K562 (cell line): Measurements from ENCODE around the gene CSNK1G2.

Source experiments
- CREB1 ChIP-seq, 2 experiments: sonication (generic) in 1 of 2; formaldehyde crosslinking in 1 of 2; IDR thresholded peaks; 2 replicates each; pipeline versions ENCODE4 v1.6.1 to v1.8.0; 2012 to 2022; ENCODE audit warnings: inconsistent platforms in 1 of 2, mild to moderate bottlenecking in 1 of 2, missing genetic modification reagents in 1 of 2, moderate library complexity in 1 of 2
- CTCF ChIP-seq, 3 experiments: IDR thresholded peaks in 2 of 3; conservative IDR thresholded peaks in 1 of 3; 2 replicates each; pipeline ENCODE4 v1.5.1; 2011 to 2012; ENCODE audit warnings: low read length in 3 of 3, mild to moderate bottlenecking in 3 of 3, control low read depth in 2 of 3, improper control_type of control experiment in 1 of 3, inconsistent platforms in 1 of 3, low read depth in 1 of 3, mixed read lengths in 1 of 3, moderate library complexity in 1 of 3; ENCODE audit not compliant: insufficient read depth in 2 of 3
- HDGF ChIP-seq: fragments of 450-650 bp; IDR thresholded peaks from 2 replicates; pipeline ENCODE4 v1.6.1; 2016
- IRF1 ChIP-seq: sonication (generic); formaldehyde crosslinking; IDR thresholded peaks from 2 replicates; pipeline ENCODE4 v1.8.0; 2022; ENCODE audit warnings: missing genetic modification reagents, mild to moderate bottlenecking, borderline replicate concordance
- NFE2L1 ChIP-seq: fragments of 450-650 bp; IDR thresholded peaks from 2 replicates; pipeline ENCODE4 v1.6.1; 2016; ENCODE audit warnings: missing genetic modification characterization, low read depth, mild to moderate bottlenecking, missing compliant biosample characterization, moderate library complexity, borderline replicate concordance
- POLR2G ChIP-seq: fragments of 200-400 bp; formaldehyde crosslinking; IDR thresholded peaks from 2 replicates; pipeline ENCODE4 v1.6.1; 2017; ENCODE audit warnings: low read depth, mild to moderate bottlenecking, antibody characterized with exemption, low read length, moderate library complexity
- TBL1XR1 ChIP-seq, 2 experiments: IDR thresholded peaks; 2 replicates each; pipeline ENCODE4 v1.6.1; 2012; ENCODE audit warnings: improper control_type of control experiment in 2 of 2, low read length in 2 of 2, mild to moderate bottlenecking in 1 of 2
- ZNF589 ChIP-seq: fragments of 200-800 bp; sonication (Bioruptor generic); IDR thresholded peaks from 2 replicates; pipeline ENCODE4 v1.6.1; 2016; ENCODE audit warnings: low read depth, missing genetic modification characterization, missing compliant biosample characterization

- TF ChIP-seq ZNF589 (CRISPR knock-in tag) (no peak), NFE2L1 (no peak), CREB1 (IDR thresholded peaks at IDR 0.05) (no peak), CREB1 (CRISPR knock-in tag; IDR thresholded peaks at IDR 0.05) (no peak), POLR2G (no peak), IRF1 (no peak), TBL1XR1 (IDR thresholded peaks at IDR 0.05; ENCODE audit: low read length in 2 of 2) (no peak), CTCF (IDR thresholded peaks at IDR 0.05 in 2 of 3, conservative IDR thresholded peaks at IDR 0.05 in 1 of 3; ENCODE audit: insufficient read depth in 2 of 3, low read depth in 1 of 3, low read length in 3 of 3) (no peak), HDGF (no peak)
These were observed 38.7 kb downstream of the CSNK1G2 start for GRCh38 chr19:1979642-1980041.
